Ureter (tissue), 1 donor: Measurements from ENCODE around the gene EXOC3L2. TPM values are rescaled to one million over a fixed set of nuclear protein-coding genes. Genes with fewer than 3 reads are reported as not detected.

Source experiments
- total RNA-seq: library from RNA; stranded (reverse); gene quantifications from one replicate; pipeline ENCODE4 v1.2.4, GENCODE V29; 2023
- donor health status: DM: yes; HTN: yes; CAD: no.

EXOC3L2 gene
- total RNA-seq, 1 donor from 2014 or later: 7.2 TPM

Other genes starting within 250 kb of the EXOC3L2 start
- 16.9 TPM for gene RELB, start 243.9 kb downstream of the EXOC3L2 start, total RNA-seq
- gene CLASRP, start 206.4 kb downstream of the EXOC3L2 start, total RNA-seq: 128 TPM
- gene ZNF296, start 168.9 kb downstream of the EXOC3L2 start, total RNA-seq: 5.1 TPM
- gene GEMIN7, start 166.1 kb downstream of the EXOC3L2 start, total RNA-seq: 19.9 TPM
- gene PPP1R37, start 152.2 kb downstream of the EXOC3L2 start, total RNA-seq: 89.3 TPM
- 0.60 TPM for gene NKPD1, start 84.4 kb downstream of the EXOC3L2 start, total RNA-seq
- gene TRAPPC6A, start 67.2 kb downstream of the EXOC3L2 start, total RNA-seq: 37.7 TPM
- gene BLOC1S3, start 66.6 kb downstream of the EXOC3L2 start, total RNA-seq: 15.0 TPM
- 32.0 TPM for gene MARK4, start 5.9 kb upstream of the EXOC3L2 start, total RNA-seq
- gene CKM, start 77.5 kb upstream of the EXOC3L2 start, total RNA-seq: 2.8 TPM
- gene KLC3, start 95.3 kb upstream of the EXOC3L2 start, total RNA-seq: 1.3 TPM
- 26.1 TPM for gene ERCC2, start 125.2 kb upstream of the EXOC3L2 start, total RNA-seq
- 108 TPM for gene PPP1R13L, start 159.7 kb upstream of the EXOC3L2 start, total RNA-seq
- gene POLR1G, start 161.2 kb upstream of the EXOC3L2 start, total RNA-seq: 6.9 TPM
- gene ERCC1, start 178.5 kb upstream of the EXOC3L2 start, total RNA-seq: 78.3 TPM
- gene FOSB, start 222.6 kb upstream of the EXOC3L2 start, total RNA-seq: 1.5 TPM